GM21515 (cell line): ENCODE results near the gene GNA12.

ENCODE experiments used
- ATAC-seq: cut with Tn5 transposase; IDR thresholded peaks from one replicate; pipeline ENCODE4 v1.9.1; 2021; ENCODE audit not compliant: unreplicated experiment

Gene GNA12

DNA sequence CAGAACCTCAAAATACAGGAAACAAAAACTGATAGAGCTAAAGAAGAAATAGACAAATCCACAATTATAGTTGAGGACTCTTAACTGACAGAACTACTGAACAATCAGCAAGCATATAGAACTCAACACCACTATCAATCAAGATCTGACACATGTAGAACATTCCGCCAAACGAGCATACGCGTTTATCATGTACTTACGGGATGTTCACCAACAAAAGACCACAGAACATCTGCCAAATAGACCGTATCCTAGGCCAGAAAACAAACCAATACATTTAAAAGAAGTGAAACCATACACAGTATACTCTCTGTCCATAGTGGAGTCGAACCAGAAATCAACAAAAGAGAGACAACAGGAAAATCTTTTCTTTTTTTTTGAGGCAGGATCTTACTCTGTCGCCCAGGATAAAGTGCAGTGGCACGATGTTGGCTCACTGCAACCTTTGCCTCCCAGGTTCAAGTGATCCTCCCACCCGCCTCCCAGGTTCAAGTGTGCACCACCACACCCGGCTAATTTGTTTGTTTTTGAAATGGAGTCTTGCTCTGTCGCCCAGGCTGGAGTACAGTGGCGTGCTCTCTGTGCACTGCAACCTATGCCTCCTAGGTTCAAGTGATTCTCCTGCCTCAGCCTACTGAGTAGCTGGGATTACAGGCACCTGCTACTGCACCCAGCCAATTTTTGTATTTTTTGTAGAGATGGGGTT is 5.1 kb downstream of the GNA12 start:
- ATAC-seq = peak; percentile 60

DNA sequence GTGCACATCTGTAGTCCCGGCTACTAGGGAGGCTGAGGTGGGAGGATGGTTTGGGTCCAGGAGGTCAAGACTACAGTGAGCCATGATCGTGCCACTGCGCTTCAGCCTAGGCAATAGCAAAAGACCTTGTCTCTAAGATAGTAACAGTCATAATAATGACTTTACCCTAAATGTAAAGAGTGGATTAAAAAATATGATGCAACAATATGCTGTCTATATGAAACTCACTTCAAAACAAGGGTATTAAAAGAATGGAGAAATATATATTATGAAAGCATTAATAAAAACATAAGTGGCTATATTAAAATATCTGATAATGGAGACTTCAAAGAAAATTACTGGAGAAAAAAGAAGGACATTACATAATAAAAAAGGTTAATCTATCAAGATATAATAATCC is 5.7 kb downstream of the GNA12 start:
- ATAC-seq = no peak

DNA sequence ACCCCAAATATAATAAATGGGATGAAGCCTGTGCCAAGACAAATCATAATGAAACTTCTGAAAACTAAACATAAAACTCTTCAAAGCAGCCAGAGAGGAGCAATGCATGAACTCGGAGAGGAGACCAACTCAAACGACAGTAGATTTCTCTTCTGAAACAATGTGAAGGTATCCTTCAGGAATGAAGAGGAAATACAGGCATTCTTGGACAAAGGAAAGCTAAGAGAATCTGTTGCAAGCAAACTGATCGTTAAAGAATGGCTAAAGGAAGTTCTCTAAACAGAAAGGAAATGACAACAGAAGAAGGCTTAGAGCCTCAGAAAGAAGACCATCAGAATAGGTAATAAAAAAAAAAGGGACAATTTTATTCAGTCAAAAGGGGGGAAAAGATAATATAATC is 6.6 kb downstream of the GNA12 start:
- no peak for ATAC-seq

DNA sequence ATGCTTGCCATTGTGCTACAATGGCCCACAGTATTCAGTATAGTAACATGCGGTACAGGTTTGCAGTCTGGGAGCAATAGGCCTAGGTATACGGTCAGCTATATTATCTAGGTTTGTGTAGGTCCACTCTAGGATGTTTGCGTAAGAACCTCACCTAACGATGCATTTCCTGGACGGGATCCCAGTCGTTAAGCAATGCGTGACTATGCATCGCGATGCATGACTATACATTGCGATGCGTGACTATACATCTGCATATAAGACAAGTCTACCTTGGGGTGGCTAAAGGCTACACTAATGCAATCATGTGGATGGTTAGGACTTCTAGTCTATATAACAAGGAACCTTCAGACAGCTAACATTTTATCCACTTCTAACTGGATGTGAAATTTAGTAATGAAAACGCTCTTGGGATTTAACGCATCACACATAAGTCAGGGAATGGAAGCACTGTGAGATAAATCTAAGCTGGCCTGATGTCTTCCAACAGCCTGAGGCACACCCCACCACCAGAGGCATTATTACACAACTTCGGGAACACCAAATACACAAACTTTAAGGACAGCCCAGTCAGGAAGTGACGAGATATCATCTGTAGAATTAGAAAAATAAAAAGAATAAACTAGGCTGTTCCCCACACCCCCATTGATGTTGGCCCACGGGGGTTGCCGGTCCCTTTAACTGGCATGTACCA is 9.2 kb downstream of the GNA12 start:
- no peak for ATAC-seq

DNA sequence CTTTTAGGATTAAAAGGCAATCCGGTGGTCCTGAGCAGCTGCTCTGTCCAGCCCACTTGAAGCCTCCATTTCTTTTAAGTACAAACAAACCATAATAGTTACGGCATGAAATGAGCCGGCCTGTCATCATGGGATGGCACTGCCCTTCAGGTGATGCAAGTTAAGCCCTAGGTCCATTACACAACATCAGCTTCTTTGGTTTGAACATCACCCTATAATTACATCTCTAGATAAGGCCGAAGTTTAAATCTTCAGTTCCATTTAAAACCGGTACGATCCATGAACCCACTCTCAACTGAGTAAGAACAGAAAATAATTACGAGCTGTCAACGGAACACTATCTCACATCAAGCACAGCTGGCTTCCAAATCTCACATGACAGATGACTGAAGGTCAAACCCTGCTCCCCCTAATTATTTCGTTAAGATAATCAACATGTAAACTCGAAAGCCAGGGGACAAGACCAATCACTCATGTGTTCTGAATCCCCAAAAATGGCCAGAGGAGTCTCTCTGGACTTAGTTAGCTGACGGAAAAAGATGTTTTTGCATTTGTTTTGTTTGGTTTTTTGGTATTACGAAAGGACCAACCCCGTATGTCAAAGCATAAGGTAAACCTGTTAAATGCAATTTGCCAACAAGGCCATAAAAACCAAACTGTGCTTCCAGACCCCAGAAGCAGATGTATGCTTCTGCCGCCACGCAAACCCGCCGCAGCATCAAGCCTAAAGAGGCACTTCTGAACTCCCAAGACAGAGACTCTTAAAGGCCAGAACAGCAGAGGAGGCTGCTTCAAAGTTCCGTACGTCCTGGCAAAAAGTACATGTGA is 10.8 kb downstream of the GNA12 start:
- no peak for ATAC-seq

DNA sequence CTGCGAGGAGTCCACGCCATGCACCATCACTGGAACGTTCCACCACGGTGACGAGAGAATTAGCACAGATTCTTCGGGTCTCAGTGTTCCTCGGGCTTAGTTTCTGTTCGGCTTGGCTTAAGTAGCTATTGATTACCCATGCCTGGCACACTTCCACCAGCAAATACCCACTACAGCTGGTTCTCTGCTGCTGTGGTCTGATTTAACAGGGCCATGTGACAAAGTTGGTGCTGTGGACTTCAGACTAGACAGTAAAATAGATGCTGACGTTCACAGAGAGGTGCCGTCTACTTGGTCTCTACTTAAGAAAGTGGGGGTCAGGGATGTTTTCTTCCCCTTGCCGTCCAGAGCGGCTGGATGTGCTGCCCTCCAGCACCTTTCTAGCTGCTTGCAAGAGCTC is 11.6 kb downstream of the GNA12 start:
- ATAC-seq = no peak

DNA sequence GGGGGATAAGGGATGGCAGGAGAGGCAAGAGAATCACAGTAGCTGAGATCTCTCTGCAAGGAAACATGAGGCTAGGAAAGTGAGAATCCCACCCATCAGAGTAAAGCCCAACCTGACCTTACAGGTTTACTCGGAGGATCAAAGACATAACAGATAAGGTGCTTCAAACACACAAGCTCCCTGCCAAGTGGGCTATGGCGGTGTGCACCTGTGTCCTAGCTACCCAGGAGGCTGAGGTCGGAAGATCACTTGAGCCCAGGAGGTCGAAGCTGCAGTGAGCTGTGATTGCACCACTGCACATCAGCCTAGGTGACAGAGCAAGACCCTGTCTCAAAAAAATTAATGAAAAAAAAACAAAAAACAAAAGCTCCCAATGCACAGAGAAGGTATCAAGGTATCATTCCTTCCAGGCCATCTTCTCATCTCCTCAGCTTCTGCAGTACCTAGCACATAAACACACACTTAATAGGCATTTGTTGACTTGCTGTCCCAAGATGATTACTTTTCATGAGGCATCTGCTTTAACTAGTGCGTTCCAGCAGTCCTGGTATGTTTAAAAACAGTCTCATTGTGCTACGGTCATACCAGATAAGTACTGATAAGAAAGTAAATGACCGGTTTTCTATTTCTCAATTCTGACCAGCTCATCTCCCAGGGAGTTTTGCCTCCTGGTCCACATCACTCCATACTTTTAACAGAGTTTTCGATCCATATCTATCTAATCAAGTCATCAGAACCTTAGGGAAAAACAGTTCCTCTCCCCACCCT is 13.3 kb downstream of the GNA12 start:
- no peak for ATAC-seq

DNA sequence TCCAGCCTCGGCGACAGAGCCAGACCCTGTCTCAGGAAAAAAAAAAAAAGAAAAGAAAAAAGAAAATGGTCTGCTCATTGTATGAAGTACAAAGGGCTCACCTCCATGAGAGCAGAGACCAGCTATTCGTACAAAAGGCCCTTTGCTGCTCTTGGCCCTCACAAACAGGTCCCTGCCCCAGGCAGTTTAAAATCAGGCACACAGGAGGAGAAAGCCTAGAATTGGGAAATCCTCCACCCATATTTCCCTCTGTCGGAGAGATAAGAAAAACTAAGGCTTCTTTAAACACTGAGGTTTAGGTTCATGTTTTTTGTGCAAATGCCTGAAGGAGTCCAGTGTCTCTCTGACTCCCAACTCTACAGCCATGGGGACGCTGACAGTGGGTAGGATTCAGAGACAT is 15.1 kb downstream of the GNA12 start:
- ATAC-seq = no peak

DNA sequence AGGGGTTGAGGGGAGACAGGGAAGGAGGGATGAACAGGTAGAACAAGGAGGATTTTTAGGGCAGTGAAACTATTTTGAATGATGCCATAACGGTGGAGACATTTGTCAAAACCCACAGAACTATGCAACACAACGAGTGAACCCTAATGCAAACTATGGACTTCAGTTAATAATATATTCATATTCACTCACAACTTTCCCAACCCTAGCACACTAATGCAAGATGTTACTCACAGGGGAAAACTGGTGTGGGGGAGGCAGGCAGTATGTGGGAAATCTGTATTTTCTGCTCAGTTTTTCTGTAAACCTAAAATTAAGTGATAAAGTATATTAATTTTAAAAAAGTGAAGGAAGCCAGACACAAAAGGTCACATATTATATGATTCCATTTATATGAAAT is 17.3 kb downstream of the GNA12 start:
- no peak for ATAC-seq

DNA sequence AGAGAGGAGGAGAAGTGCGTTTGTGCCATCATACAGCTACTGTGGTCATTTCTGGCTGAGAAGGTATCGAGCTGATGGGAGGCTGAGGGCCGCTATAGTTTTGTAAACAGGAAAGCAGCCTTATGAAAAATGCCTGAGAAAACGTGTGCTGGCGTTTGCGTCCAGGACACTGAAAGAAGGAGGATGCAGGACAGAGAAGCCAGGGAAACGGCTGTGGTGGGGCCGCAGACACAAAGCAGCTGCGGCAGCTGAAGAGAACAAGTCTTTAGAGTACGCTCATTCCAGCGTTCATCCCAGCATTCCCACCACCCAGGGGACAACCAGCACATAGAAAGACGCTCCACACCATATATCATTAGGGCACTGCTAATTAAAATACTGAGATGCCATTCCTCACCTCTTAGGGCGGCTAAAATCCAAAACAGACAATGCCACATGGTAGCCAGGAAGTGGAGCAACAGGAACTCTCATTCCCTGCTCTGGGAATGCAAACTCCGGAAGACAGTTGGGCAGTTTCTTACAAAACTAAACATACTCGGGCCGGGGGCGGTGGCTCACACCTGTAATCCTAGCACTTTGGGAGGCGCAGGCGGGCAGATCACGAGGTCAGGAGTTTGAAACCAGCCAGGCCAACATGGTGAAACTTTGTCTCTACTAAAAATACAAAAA is 18.4 kb downstream of the GNA12 start:
- ATAC-seq = no peak

DNA sequence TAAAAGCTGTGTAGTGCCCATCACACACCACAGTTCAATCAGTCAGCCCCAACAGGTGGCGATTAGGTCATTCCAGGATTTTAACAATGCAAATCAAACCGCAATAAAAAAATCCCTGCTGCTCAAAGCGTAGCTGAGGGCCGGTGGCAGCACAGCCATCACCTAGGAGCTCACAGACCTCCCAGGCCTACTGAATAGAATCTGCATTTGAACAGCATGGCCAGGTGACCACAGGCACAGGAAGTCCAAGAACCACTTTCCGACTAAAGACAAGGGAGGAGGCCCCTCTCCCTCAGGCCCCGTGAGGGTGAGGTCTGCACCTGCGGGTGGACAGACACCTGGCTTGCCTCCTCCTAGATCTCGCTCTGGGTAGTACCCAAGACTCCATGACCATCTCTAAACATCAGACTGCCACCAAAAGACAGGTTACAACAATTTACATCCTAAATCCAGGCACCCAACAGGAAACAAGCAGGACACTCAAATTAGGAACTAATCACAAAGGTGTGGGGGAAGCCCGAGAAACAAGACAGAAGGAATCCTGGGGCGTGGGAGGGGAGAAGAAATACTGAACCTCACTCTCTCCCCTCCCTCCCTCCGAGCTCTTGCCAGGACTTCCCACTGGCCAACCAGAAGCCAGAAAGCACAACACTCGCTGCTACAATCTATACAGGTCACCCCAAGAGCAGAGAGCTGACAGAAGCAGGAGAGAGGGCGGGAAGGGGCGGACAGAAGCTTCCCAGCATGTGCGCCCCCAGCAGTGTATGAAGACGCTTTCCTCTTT is 19.2 kb downstream of the GNA12 start:
- ATAC-seq = peak; percentile 53

DNA sequence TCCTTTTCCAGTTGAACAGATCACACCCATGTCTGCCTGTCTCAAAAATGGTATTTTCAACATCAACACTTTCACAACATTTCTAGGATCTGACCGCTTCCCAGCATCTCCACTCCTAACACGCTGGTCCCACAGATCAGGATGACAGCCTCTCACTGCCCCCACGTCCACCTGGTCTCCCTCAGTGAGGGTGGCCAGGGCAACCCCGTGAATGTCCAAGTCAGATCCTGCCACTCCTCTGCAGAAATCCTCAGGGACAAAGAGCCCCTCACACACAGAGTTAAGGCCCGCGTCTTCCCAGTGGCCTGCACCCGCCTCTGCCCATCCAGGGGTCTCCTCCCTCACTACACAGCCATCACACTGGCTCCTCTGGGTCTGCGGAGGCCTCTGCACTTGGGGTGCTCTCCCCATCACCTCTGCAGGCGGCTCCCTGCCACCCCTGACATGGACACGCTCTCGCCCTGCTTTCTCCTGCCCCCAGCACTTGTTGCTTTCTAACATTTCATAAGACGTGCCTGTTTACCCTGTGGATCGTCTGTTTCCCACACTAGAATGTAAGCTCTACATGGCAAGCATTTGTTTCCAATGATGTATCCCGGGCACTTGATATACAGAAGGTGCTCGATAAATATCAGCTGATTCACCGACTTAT is 20.0 kb downstream of the GNA12 start:
- ATAC-seq = no peak

DNA sequence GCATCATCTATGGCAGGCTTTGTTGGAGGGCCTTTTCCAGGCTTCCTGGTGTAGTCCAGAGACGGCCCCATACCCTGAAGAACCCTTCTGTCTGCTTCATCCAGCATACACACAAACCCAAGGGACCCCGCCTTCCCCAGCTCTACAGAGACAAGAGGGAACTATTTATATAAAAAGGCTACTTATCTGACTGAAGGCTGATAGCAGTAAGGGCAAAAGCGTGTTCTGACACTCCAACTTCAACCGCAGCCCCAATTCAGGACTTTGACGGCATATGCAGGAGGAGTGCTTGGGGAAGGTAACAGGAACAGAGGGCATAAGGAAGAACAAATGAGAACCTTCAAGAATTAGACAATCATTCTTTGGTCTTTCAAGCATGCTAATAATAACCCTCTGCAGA is 21.0 kb downstream of the GNA12 start:
- no peak for ATAC-seq

DNA sequence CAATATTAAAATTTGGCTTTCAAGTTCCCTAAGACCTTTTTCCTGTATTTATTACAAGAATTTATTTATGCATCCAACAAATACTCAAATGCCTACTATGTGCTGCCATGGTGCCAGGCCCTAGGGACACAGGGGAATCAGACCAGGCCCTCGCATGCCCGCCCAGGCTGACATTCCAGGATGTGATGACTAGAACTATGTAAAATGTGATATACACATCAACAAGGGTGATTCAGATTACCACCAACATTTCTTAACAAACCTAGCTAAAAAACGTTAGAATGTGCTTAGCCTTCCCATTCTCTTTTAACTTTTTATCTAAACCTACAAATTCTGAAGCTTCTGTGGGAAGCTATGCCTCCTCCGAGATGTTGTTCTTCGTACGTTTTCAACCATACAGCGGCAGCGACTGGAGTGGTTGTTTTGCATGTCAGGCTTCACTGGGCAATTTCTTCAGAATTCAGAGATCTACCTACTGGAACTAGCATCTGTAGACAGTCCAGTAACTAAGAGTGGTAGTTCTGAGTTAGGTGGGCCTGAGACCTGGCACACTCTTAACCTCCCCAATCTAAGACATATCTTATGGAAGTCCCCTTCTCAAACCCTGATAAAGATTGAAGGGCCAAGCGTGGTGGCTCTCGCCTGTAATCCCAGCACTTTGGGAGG is 22.1 kb downstream of the GNA12 start:
- ATAC-seq = no peak

DNA sequence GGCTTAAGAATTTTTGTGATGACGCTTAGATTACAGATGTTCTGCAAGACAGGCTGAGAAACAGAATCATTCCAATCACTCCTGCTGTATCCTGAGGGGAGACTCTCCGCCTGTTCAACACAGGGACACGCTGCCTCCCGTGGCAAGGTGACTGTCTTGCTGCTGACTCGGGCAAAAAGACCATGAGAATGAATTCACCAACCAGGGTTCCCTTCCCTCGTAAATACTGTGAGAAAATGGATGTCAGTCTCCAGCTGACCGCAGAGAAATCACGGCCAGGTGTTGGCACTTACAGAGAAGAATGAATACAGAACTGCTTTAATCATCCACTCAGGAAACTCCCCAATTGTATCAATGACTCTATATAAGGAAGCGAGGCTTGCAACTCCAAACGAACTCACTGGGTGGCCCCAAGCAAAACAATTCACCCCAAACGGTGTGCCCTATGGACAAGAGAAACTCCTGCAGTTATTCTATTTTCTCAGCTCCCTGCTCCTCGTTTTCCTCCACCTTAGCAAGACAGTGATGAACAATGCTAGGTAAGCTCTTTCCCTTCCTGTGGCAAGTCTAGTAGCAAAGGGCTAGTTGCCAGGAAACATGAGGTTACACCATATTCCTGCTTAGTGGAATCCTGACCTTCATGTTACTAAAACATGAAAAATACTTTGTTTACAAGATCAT is 22.8 kb downstream of the GNA12 start:
- ATAC-seq = no peak

DNA sequence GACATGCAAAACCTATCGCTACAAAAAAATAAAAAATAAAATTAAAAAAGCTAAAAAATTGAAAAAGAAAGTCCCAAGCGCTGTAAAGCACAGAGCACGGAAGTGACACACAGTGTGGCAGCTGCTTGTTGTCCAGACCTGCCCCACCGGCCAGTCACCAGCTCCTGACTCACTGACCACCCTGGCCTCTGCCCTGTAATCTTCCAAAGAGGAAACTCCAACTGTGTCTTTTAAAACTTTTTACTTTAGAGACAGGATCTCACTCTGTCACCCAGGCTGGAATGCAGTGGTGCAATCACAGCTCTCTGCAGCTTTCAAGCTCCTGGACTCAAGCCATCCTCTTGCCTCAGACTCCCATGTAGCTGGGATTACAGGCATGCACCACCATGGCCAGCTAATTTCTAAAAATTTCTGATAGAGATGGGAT is 23.6 kb downstream of the GNA12 start:
- no peak for ATAC-seq

DNA sequence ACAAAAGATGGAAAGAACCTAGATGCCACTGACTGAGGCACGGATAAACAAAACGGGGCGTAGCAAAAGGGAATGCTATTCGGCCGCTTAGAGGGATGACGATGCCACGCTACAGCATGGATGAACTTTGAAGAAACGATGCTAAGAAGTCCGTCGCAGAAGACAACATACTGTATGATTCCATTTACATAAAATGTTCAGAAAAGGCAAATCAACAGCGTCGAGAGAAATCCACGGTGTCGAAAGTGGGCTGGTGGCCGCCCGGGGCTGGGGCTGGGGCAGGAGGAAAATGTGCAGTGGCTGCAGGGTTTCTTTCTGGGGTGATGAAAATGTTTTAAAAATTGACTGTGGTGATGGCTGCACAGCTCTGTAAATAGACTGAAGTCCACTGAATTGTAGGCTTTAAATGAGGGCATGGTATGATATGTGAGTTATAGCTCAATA is 24.1 kb downstream of the GNA12 start:
- ATAC-seq = no peak
